Neutrophil (primary cell): ENCODE results near the gene ADAMTSL5.
"Not testable (repeated sequence)": the region's sequence is repeated elsewhere in the genome, so short reads cannot be mapped to it uniquely, and the experiment has no call there.

ENCODE experiments used
- H3K27ac ChIP-seq: fragments of 200-600 bp; sonication (generic); 2 replicates; pipeline ENCODE4 v1.5.1; 2016; ENCODE audit warnings: mild to moderate bottlenecking, moderate library complexity
- H3K27me3 ChIP-seq: fragments of 200-600 bp; sonication (generic); 2 replicates; pipeline ENCODE4 v1.6.0; 2016; ENCODE audit warnings: mild to moderate bottlenecking
- H3K36me3 ChIP-seq: fragments of 200-600 bp; sonication (generic); 2 replicates; pipeline ENCODE4 v1.5.1; 2017
- H3K4me1 ChIP-seq, 2 experiments: fragments of 200-600 bp in 1 of 2; sonication (generic) in 1 of 2; 1 replicate in 1 of 2; 2 replicates in 1 of 2; pipeline versions ENCODE4 v1.5.1 to v1.6.1; 2013 to 2016; ENCODE audit warnings: low read depth in 1 of 2, low read length in 1 of 2, mild to moderate bottlenecking in 1 of 2, moderate library complexity in 1 of 2; ENCODE audit not compliant: control insufficient read depth in 1 of 2, insufficient read depth in 1 of 2
- H3K4me3 ChIP-seq, 2 experiments: fragments of 200-600 bp in 1 of 2; sonication (generic) in 1 of 2; 1 replicate in 1 of 2; 2 replicates in 1 of 2; pipeline ENCODE4 v1.5.1; 2013 to 2016; ENCODE audit warnings: low read depth in 1 of 2, low read length in 1 of 2, mild to moderate bottlenecking in 1 of 2, moderate library complexity in 1 of 2
- H3K9me3 ChIP-seq: fragments of 200-600 bp; sonication (generic); 2 replicates; pipeline ENCODE4 v1.5.1; 2016
- CTCF ChIP-seq: fragments of 200-600 bp; sonication (generic); IDR thresholded peaks from 2 replicates; pipeline ENCODE4 v1.5.1; 2016; ENCODE audit warnings: antibody characterized with exemption

ADAMTSL5 gene

GRCh38 chr19:1540365-1540925 is 27.6 kb upstream of the ADAMTSL5 start:
- Histone ChIP-seq H3K9me3 (no peaks in the 10 kb centered on the region), H3K4me1 (no peaks in the 10 kb centered on the region), H3K4me3 (no peak overlapping the region), H3K27ac (no peak overlapping the region), H3K36me3 (no peaks in the 10 kb centered on the region), H3K27me3 (peaks cover 72% of the 10 kb centered on the region)
- TF ChIP-seq CTCF = no peak

GRCh38 chr19:1539749-1540148 is 26.9 kb upstream of the ADAMTSL5 start:
- peaks cover 70% of the 10 kb centered on the region for H3K27me3 ChIP-seq
- H3K4me1 ChIP-seq = not testable (repeated sequence)

GRCh38 chr19:1538978-1539377 is 26.2 kb upstream of the ADAMTSL5 start:
- H3K27ac ChIP-seq = no peak overlapping the region
- TF ChIP-seq CTCF = no peak
- no peak overlapping the region for H3K4me3 ChIP-seq
- no peaks in the 10 kb centered on the region for H3K4me1 ChIP-seq
- H3K36me3 ChIP-seq = no peaks in the 10 kb centered on the region
- H3K9me3 ChIP-seq = no peaks in the 10 kb centered on the region
- H3K27me3 ChIP-seq = peaks cover 63% of the 10 kb centered on the region

More at GRCh38 chr19:1539749-1540148, 26.9 kb upstream of the ADAMTSL5 start:
- not testable (repeated sequence) for H3K4me3 ChIP-seq, H3K9me3 ChIP-seq, H3K27ac ChIP-seq, H3K36me3 ChIP-seq

GRCh38 chr19:1535699-1536098 is 22.9 kb upstream of the ADAMTSL5 start:
- not testable (repeated sequence) for H3K9me3 ChIP-seq, H3K27ac ChIP-seq, H3K4me3 ChIP-seq, H3K36me3 ChIP-seq, H3K4me1 ChIP-seq
- peaks cover 51% of the 10 kb centered on the region for H3K27me3 ChIP-seq

GRCh38 chr19:1534972-1535371 is 22.2 kb upstream of the ADAMTSL5 start:
- Histone ChIP-seq H3K4me1 (no peaks in the 10 kb centered on the region), H3K27ac (no peak overlapping the region), H3K36me3 (no peaks in the 10 kb centered on the region), H3K27me3 (peaks cover 43% of the 10 kb centered on the region), H3K4me3 (no peak overlapping the region), H3K9me3 (no peaks in the 10 kb centered on the region)
- TF ChIP-seq CTCF = no peak

- Histone ChIP-seq H3K4me3 (no peak overlapping the region), H3K27me3 (peaks cover 46% of the 10 kb centered on the region), H3K27ac (no peak overlapping the region), H3K36me3 (no peaks in the 10 kb centered on the region), H3K4me1 (no peaks in the 10 kb centered on the region), H3K9me3 (no peaks in the 10 kb centered on the region)
- no peak for TF ChIP-seq CTCF
These were observed 20.8 kb upstream of the ADAMTSL5 start for GRCh38 chr19:1533510-1534150.
